ENCODE measurements around the gene C19orf73. TPM values are rescaled to one million over a fixed set of nuclear protein-coding genes. Genes with fewer than 3 reads are reported as not detected.

Gene C19orf73, protein sequence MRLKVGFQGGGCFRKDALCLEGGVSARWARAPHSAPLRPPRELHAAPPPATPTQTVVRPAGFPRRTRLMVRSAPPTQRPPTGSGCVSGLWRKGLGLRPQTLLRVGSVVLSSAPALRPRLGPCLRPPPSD
- 1.3 TPM for total RNA-seq

DNA sequence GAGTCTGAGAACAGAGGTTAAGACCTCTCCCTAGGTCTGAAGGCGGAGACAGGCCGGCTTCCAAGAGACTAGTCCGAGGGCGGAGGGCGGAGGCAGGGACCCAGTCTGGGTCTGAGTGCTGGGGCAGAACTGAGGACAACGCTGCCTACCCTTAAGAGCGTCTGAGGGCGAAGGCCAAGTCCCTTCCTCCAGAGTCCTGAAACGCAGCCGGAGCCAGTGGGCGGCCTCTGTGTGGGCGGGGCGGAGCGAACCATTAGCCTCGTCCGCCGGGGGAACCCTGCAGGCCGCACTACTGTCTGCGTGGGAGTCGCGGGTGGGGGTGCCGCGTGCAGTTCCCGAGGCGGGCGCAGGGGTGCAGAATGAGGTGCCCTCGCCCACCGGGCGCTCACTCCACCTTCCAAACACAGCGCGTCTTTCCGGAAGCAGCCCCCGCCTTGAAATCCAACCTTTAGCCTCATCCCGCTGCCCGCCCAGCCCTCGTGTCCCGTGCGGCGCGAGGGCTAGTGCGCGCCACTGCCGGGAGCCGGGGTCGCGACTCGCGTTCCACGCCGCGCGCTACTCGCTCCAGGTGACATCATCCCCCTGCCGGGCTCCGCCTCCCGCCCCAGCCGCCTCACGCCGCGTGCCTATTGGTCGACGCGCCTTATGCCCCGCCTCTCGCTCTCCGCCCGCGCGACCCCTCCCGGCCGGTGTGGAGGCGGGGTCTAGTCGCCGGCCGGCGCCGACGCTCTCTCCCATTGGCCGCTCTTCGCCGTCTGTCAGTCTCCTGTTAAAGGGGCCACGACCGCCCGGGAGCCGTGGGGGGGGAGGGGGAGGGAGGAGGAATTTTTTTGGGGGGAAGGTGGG is at the start of gene C19orf73:
Gene C19orf73 (minus strand): TSS at position 579 of the 846 bp plus-strand sequence. CDS start 121 bp downstream, at position 458.
- ATAC-seq: peak; percentile 91

GRCh38 chr19:49168421-49168820 is 49.5 kb upstream of the C19orf73 start:
- no peak for ATAC-seq

- peak; percentile 12 for ATAC-seq
These were observed 49.0 kb upstream of the C19orf73 start for GRCh38 chr19:49167857-49168409.

DNA sequence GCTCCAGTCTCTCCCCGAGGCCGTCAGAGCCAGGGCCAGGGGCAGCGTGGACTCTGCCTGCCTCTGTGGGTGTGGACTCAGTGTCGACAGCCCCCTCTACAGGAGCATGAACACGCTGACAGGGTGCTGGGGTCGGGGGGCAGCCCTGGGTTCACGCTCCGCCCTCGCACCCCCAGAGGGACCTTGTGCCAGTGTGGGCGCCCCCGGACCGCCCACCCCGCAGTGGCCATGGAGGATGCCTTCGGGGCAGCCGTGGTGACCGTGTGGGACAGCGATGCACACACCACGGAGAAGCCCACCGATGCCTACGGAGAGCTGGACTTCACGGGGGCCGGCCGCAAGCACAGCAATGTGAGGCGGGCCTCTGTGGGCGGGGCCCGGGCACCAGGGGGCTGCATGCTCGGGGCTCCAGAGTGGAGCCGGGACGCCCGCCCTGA is 46.9 kb upstream of the C19orf73 start:
- peak; percentile 42 for ATAC-seq

- ATAC-seq: peak; percentile 64
These were observed 46.3 kb upstream of the C19orf73 start for GRCh38 chr19:49165111-49165750.

DNA sequence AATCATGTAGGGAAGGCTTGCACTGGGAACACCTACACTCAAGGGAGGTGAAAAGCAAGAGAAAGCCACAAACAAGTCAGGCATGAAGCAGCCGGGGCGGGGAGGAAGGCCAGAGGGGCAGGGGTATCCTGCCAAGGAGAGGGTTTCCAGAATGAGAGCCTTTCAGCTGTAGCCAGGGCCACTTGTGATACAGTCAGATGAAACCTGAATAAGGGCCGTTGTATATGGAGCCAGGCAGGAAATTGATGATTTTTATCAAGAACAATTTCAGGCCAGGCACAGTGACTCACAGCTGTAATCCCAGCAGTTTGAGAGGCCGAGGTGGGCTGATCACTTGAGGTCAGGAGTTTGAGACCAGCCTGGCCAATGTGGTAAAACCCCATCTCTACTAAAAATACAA is 43.0 kb upstream of the C19orf73 start:
- no peak for ATAC-seq

GRCh38 chr19:49160450-49161189 is 41.7 kb upstream of the C19orf73 start:
- no peak for ATAC-seq

GRCh38 chr19:49157445-49158224 is 38.7 kb upstream of the C19orf73 start, which contains the start of gene TRPM4:
TSS of gene TRPM4 (plus strand) at chr19:49157792. CDS start at chr19:49157867, 75 bp downstream.
- peak; percentile 88 for ATAC-seq

DNA sequence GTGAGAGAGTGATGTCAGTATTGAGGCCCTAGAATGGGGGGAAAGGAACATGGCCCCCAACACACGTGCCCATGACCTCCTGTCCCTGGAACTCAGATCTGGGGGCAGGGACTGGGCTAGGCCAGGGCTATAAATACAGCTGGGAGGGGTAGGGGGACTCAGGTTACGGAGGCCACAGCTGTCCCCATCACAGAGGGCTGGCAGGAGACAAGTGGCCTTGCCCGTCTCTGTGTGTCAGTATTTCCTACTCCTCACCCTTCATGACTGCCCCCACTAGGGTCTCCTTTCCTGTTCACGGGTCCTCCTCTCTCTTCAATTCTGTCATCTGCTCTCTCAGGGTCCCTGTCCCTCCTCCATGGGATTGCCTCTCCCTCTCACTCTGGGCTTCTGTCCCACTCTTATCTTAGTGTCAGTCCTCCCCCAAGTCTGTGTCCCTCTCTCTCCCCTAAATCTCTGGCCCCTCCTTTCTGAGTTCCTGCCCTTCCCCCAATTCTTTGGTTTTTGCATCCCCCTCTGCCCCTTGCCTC is 36.9 kb upstream of the C19orf73 start:
- ATAC-seq: no peak

DNA sequence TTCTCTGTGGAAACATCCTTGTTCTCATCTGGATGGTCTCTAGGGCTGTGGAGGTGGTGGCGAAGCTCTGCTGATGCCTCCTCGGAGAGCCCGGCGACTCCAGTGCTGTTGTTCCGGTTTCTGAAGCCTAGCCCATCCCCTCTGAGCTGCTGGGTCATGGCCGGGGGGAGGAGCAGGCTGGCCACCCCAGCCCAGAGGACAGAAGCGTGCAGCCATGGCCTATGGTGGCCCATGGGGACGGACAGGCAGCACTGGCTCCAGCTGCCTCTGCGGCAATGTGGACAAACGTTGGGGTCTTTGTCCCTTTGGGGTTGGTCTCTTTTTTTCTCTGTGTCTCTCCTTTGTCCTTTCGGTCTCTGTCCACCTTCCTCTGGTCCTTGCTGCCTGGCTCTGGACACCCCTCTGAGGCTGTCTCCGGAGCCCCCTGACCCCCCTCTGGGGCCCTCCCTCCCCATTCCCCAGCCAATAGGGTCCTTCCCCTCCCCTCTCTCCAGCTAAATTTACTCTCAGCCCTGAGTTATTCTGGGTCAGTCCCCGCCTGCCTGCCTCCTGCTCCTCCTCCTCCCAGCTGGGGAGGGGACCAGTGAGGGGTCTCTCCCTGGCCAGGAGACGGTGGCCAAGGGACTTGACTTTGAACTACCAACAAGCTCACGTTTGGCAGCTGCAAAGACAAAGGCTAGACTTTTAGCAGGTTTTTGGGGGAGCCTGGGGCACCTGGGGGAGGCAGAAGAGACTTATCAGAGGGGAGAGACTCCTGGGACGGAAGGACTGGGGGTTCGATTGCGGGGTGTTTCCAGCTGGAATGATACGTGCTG is 36.3 kb upstream of the C19orf73 start, which contains the start of gene HRC:
Gene HRC (minus strand): TSS at position 392 of the 815 bp plus-strand sequence. CDS start 159 bp downstream, at position 233.
- no peak for ATAC-seq

DNA sequence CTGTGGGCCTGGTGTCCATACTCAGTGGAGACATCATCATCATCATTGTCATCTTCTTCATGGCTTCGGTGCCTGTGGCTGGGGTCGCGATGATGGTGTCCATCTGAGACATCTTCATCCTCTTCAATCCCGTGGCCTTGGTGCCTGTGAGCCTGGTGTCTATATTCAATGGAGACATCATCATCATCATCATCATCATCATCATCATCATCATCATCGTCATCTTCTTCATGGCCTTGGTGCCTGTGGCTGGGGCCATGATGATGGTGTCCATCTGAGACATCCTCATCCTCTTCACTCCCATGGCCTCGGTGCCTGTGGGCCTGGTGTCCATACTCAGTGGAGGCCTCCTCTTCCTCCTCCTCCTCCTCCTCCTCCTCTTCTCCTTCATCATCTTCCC is 35.3 kb upstream of the C19orf73 start:
- ATAC-seq: no peak

DNA sequence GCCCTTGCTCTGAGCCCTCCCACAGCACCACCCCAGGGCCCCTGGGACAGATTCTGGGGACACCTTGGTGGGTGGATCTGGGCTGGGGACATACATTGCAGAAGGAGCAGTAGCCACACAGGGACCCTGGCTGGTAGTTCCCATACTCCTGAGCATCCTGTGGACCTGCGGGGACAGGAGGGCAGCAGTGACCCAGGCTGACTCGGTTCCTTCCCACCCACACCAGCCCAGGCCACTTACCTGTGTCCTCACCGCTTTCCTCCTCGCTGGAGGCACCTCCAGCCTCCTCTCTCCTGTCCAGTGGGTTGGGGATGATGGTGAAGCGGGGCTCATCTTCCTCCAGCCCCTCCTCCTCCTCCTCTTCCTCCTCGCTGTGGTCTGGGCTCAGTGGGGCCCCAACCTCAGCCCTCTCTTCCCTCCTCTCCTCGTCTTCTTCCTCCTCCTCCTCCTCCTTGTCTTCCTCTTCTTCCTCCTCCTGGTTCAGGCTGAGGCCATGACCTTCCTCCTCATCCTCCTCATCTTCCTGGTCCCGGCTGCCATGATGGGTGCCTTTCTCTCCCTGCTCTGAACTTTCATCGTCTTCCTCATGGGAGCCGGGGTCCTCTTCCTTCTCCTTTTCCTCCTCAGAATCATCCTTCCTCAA is 34.3 kb upstream of the C19orf73 start:
- no peak for ATAC-seq

DNA sequence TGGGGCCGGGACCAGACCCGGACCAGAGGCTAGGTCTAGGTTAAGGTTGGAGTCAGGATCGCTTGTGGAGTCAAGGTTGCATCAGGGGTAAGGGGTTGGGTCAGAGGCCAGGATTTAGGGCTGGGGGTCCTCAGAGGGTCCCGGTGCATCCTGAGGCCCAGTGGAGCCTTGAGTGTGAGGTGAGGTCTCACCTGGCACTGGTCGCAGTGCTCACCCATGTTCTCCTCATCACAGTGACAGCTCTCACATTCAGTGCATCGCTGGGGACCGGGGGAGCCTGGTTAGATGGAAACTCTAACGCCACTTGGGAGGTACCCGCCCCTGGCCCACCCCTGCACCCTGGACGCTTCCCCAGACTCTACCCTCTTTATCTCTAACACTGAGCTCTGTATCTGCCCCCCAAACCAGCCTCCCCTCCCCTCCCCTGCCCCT is 33.2 kb upstream of the C19orf73 start:
- ATAC-seq: no peak

DNA sequence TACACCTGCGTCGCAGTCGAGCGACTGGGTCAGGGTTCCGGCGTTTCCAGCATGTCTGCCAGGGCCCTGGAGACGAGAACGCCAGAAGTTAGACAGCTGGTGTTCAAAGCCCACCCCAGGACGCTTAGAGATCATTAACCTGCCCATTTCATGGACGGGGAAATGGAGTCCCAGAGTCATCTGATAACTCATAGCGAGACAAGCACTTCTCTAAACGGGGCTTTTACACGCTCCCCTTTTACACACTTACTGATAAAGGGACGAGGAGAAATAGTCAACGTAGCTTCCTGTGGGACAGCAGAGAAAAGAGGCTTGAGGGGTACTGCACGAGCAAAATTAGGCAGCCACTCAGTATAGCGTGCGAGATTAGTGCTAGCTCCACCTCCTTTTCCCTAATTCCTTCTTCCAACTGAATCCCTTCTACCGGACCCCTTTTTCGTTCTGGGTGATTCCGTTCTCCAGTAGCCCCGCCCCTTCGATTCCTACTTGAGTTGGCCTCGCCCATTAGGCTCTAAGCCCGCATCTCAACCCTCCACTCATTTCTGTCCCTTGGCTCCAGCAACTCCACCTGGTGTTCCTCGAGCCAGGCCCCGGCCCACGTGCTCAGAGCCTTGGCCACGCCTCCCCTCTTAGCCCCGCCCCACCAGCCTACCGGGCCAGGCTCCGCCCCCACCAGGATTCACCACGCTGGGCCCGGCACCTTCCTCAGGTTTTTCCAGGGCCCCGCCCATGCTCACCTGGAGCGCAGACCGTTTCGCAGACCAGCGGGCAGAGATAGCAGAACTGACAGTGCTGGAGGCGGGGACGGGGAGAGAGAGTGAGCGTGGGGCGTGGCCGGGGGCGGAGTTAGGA is 32.5 kb upstream of the C19orf73 start:
- peak; percentile 65 for ATAC-seq

DNA sequence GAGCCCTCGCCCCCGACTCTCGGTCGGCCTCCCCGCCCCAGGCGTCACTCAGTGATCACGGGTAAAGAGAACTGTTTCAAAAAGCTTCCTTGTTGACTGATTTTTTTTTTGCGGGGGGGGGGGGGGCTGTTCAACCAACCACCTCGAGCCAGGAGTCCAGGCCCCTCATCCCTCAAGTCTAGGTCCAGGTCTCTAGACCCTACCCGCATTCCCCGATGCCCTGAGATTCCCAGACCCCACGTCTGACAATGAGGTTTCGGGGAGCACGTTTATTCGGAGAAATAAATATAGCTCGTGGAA is 32.0 kb upstream of the C19orf73 start:
- ATAC-seq: no peak

DNA sequence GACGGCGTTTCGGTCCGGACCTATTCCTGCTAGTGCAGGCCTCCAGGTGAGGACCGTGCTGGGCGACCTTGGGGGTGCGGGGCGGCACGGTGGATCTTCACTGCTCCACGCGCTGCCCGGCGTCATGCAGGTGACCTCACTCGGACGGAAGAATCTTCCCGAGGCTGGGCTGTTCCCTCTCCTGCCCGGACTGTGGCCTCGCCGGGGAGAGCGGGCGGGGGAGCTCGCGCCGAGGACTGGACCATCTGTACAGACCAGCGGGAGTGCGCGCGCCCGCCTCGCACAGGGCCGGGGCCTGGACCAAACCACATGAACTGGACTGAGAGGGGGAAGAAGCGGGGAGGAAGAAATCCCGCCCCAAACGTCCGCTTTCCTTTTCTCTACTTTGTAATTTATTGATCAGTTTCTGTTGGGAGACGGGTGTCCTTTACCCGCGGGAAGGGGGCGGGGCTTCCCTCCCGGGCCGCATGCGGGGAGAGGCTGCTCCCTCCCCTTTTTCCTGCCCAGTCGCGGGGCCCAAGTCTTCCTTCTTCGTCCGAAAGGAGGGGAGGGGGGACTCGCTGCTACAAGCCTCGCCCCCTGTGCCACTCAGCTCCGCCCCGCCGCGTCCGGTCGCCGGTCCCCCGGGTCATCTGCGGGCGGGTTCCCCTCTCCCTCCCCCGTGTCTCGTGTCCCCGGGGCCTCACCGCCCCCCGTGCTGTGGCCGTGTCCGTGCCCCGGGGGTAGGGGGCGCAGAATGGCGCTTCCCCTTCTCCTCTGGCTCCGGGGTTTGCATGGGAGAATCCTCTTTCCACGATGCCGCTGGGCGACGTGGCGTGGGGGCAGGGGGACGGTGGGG is 31.4 kb upstream of the C19orf73 start:
- peak; percentile 49 for ATAC-seq

GRCh38 chr19:49149652-49150105 is 30.7 kb upstream of the C19orf73 start:
- ATAC-seq: peak; percentile 25

All from esophagus mucosa (tissue), 1 donor.